SKM-1 treated with dmso at 0.1 percent for 144 hours (cell line): ENCODE results near the gene ZNF302.

Source experiments
- DNase-seq: peaks from one replicate; lab custom pipeline; 2025; ENCODE audit not compliant: unreplicated experiment; lab: John Stamatoyannopoulos, UW

Gene ZNF302

GRCh38 chr19:34731019-34731829 is 53.7 kb downstream of the ZNF302 start:
- no peak for DNase-seq

DNA sequence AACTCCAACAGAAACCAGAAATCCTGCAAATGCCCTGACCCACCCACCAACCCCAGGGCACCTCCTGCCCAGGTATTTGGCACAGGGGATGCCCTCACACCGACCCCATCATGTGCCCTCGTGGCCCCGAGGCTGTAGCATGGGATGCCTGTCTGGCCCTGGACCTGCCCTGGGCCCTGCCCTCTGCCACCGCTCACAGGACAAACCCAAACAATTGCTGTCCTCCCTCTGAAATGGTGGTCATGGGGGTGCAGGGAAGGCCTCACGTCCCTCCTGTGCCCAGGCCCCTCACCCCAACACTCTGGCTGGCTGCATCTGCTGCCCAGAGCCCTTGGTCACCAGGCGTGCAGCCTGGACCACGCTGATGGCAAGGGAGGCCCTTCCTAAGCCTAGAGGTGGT is 54.5 kb downstream of the ZNF302 start:
- DNase-seq = no peak

GRCh38 chr19:34732612-34733211 is 55.2 kb downstream of the ZNF302 start:
- no peak for DNase-seq

DNA sequence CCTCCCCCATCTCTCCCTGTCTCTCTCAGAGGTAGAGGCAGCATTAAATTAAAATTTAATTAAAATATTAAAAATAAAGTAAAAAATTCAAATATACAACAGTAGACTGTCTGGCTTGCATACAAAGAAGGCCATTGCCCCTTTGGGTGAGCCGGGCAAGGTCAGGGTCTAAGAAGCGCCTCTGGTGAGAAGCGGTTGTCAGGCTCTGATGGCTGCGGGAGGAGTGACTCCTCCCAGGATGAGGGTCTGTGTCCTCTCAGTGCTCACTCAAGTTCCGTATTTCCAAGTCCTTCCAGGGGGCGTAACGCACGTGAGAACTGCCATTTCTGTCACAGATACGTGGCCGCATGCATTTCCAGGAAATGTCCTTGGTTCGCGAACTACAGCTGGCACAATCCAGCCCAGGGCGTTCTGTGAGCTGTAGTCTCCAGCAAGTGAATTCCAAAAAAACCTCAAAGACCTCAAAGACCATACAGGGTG is 55.8 kb downstream of the ZNF302 start:
- DNase-seq = peak; percentile 60

DNA sequence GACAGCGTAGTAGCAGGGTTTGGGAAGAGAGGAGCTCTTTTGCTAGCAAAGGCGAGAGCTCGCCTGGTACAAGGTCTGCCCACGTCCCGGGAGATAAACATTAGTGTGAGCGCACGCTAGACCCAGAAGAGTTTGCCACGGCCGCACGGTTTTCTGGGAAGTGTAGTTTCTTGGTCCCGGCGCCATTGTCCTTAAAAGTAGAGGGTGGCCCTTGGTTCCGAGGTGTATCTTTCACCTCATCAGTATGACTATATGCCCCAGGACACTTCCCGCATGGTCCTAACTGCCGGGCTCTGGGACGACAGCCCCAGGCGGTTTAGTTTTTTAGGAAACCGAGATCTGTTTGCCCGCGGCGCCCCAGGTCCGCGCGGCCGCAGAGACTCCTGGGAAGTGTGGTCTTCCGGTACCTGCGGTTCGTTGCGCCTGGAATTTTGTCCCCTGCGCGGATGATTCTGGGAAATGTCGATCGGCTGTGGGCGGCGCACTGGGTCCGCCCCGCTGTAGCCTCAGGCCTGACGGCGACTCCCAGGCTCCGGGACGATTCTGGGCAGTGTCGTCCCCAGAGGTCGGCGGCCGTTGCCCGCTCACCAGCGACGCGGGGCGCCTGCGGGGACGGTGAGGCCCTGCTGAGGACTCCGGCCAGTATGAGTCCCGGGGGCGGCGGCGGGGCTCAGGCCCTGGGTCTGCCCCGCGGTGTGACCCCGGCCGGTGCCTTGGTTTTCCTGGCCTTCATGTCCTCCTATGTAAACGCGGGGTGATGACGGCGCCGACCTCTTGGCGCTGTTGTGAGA is 56.5 kb downstream of the ZNF302 start, which contains the start of gene ZNF181:
Gene ZNF181, plus strand, starts transcription at position 498 of the 791 bp plus-strand sequence. CDS start 795 bp downstream, outside the sequence.
- peak; percentile 89 for DNase-seq

- DNase-seq = peak; percentile 56
Observed at GRCh38 chr19:34734537-34735103, 57.1 kb downstream of the ZNF302 start.
